ENCODE measurements around the gene CFAP47.

Gene CFAP47

DNA sequence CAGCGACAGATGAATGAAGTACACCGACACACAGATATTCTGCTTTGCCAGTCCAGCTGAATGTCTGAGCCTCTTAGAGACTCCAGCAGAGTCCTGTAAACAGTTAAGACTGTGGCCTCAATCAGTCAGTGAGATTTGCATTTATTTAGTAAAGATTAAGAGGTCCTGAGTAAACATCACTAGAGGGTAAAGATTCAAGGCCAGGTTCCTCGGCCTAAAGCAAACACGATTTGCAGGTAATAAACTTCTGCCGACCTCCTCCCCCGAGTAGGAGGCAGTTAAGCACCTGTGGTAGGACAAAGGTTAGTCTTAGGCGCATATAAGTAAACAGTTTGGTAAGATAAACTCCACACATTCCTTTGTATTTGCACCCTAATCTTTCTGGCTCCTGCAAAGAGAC lies 99.6 kb downstream of the CFAP47 start:
- no peak for TF ChIP-seq TCF12 (IDR thresholded peaks at IDR 0.05; ENCODE audit: low read depth)
- TF ChIP-seq, protein P1, sequence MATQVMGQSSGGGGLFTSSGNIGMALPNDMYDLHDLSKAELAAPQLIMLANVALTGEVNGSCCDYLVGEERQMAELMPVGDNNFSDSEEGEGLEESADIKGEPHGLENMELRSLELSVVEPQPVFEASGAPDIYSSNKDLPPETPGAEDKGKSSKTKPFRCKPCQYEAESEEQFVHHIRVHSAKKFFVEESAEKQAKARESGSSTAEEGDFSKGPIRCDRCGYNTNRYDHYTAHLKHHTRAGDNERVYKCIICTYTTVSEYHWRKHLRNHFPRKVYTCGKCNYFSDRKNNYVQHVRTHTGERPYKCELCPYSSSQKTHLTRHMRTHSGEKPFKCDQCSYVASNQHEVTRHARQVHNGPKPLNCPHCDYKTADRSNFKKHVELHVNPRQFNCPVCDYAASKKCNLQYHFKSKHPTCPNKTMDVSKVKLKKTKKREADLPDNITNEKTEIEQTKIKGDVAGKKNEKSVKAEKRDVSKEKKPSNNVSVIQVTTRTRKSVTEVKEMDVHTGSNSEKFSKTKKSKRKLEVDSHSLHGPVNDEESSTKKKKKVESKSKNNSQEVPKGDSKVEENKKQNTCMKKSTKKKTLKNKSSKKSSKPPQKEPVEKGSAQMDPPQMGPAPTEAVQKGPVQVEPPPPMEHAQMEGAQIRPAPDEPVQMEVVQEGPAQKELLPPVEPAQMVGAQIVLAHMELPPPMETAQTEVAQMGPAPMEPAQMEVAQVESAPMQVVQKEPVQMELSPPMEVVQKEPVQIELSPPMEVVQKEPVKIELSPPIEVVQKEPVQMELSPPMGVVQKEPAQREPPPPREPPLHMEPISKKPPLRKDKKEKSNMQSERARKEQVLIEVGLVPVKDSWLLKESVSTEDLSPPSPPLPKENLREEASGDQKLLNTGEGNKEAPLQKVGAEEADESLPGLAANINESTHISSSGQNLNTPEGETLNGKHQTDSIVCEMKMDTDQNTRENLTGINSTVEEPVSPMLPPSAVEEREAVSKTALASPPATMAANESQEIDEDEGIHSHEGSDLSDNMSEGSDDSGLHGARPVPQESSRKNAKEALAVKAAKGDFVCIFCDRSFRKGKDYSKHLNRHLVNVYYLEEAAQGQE (IDR thresholded peaks at IDR 0.05; ENCODE audit: low read depth) = no peak
- no peak for TF ChIP-seq NFIC (IDR thresholded peaks at IDR 0.05)
- TF ChIP-seq RAD21 (IDR thresholded peaks at IDR 0.05; ENCODE audit: low read depth) = no peak
- no peak for TF ChIP-seq CREB1 (IDR thresholded peaks at IDR 0.05; ENCODE audit: low read depth)
- TF ChIP-seq FOXM1 (IDR thresholded peaks at IDR 0.05; ENCODE audit: borderline replicate concordance, low read depth) = no peak
- TF ChIP-seq CEBPB (IDR thresholded peaks at IDR 0.05) = no peak
- no peak for TF ChIP-seq EGR1 (IDR thresholded peaks at IDR 0.05)
- no peak for TF ChIP-seq EP300 (IDR thresholded peaks at IDR 0.05; ENCODE audit: borderline replicate concordance)
- TF ChIP-seq YY1 (IDR thresholded peaks at IDR 0.05; ENCODE audit: low read depth) = no peak
- TF ChIP-seq, protein P2, sequence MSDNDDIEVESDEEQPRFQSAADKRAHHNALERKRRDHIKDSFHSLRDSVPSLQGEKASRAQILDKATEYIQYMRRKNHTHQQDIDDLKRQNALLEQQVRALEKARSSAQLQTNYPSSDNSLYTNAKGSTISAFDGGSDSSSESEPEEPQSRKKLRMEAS (IDR thresholded peaks at IDR 0.05) = no peak
- TF ChIP-seq TEAD4 (IDR thresholded peaks at IDR 0.05) = no peak

DNA sequence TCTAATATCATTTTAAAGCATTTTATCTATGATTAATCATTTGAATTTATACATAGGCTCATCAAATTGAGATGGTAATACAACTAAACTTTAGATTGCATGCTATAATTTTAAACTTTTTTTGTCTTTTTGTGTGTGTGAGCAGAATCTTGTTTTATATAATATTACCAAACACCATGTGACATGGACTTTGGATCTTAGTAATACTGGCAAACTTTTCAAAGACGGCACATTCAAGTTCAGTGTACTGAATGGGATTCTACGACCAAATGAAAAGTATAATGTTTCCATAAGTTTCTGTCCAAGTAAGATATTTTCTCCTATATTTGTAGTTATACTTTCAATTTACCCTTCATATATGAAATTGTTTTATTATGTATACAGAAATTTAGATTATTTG lies 116.0 kb downstream of the CFAP47 start:
- TF ChIP-seq EP300 (IDR thresholded peaks at IDR 0.05; ENCODE audit: borderline replicate concordance) (no peak), EGR1 (IDR thresholded peaks at IDR 0.05) (no peak), CEBPB (IDR thresholded peaks at IDR 0.05) (no peak), TEAD4 (IDR thresholded peaks at IDR 0.05) (no peak), RAD21 (IDR thresholded peaks at IDR 0.05; ENCODE audit: low read depth) (no peak), TAF1 (IDR thresholded peaks at IDR 0.05; ENCODE audit: low read depth) (no peak), CREB1 (IDR thresholded peaks at IDR 0.05; ENCODE audit: low read depth) (no peak)
- TF ChIP-seq, protein P3, sequence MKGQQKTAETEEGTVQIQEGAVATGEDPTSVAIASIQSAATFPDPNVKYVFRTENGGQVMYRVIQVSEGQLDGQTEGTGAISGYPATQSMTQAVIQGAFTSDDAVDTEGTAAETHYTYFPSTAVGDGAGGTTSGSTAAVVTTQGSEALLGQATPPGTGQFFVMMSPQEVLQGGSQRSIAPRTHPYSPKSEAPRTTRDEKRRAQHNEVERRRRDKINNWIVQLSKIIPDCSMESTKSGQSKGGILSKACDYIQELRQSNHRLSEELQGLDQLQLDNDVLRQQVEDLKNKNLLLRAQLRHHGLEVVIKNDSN (IDR thresholded peaks at IDR 0.05) = no peak
- TF ChIP-seq, protein P2 (IDR thresholded peaks at IDR 0.05) = no peak

DNA sequence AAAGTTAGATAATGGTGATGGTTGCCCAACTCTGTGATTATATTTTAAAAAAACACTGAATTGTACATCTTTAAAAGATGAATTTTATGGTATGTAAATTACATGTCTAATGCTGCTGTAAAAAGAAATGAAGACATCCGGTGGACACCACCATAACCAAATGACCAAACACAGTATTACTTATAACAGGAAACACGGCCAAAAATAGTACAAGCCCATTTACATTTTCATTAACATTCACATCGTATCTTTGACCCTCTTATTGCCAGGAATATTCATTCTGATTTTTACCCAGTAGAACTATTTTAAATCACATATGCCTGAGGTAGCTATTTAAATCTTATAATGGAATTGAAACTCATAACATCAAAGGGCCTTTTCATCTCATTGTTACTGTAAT lies 143.2 kb downstream of the CFAP47 start:
- TF ChIP-seq RAD21 (IDR thresholded peaks at IDR 0.05; ENCODE audit: low read depth) (no peak), FOXM1 (IDR thresholded peaks at IDR 0.05; ENCODE audit: borderline replicate concordance, low read depth) (no peak), EP300 (IDR thresholded peaks at IDR 0.05; ENCODE audit: borderline replicate concordance) (no peak), EGR1 (IDR thresholded peaks at IDR 0.05) (no peak), TCF12 (IDR thresholded peaks at IDR 0.05; ENCODE audit: low read depth) (no peak), ZBTB7A (IDR thresholded peaks at IDR 0.05; ENCODE audit: low read depth) (no peak), YY1 (IDR thresholded peaks at IDR 0.05; ENCODE audit: low read depth) (no peak), TAF1 (IDR thresholded peaks at IDR 0.05; ENCODE audit: low read depth) (no peak), CEBPB (IDR thresholded peaks at IDR 0.05) (no peak), TEAD4 (IDR thresholded peaks at IDR 0.05) (no peak), CREB1 (IDR thresholded peaks at IDR 0.05; ENCODE audit: low read depth) (no peak), NFIC (IDR thresholded peaks at IDR 0.05) (no peak)
- TF ChIP-seq, protein P2 (IDR thresholded peaks at IDR 0.05) = no peak
- TF ChIP-seq, protein P3 (IDR thresholded peaks at IDR 0.05) = no peak
- TF ChIP-seq, protein P1 (IDR thresholded peaks at IDR 0.05; ENCODE audit: low read depth) = no peak

DNA sequence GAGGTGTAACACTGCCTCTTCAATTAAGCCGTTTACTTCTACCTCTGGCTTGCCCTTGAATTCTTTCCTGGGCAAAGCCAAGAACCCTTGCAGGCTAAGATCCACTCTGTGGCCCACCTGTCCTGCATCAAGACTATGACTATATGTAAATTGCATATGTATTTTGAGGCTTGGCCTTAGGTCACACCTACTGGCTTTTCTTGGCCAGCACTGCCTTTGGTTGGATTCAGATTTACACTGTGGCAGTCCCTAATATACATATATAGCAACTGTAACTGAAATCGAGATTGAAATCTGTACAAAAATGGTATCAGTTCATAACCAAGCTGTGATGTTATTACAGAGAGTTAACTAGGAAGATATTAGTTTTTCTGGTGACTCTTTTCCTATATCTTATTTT lies 151.5 kb downstream of the CFAP47 start:
- no peak for TF ChIP-seq ZBTB7A (IDR thresholded peaks at IDR 0.05; ENCODE audit: low read depth)
- TF ChIP-seq, protein P3 (IDR thresholded peaks at IDR 0.05) = no peak
- no peak for TF ChIP-seq YY1 (IDR thresholded peaks at IDR 0.05; ENCODE audit: low read depth)
- TF ChIP-seq, protein P2 (IDR thresholded peaks at IDR 0.05) = no peak

DNA sequence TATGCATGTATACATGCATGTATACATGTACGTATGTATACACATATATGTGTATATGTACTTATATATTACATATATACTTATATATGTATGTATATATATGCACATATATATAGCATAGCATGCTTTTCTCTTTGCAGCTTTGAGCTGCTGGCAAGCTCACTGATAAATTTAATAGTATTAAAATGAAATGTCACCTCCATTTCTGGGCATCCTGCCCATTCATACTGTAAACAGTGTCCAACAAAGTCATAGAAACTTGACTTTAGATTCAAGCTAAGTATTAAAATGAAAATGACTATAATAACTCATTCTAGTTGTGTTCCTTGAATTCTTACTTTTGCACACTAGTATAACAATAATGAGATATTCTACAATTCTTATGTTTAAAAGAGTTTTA lies 163.7 kb downstream of the CFAP47 start:
- TF ChIP-seq YY1 (IDR thresholded peaks at IDR 0.05; ENCODE audit: low read depth) (no peak), EGR1 (IDR thresholded peaks at IDR 0.05) (no peak), NFIC (IDR thresholded peaks at IDR 0.05) (no peak), TAF1 (IDR thresholded peaks at IDR 0.05; ENCODE audit: low read depth) (no peak), FOXM1 (IDR thresholded peaks at IDR 0.05; ENCODE audit: borderline replicate concordance, low read depth) (no peak), EP300 (IDR thresholded peaks at IDR 0.05; ENCODE audit: borderline replicate concordance) (no peak), TEAD4 (IDR thresholded peaks at IDR 0.05) (no peak)
- TF ChIP-seq, protein P2 (IDR thresholded peaks at IDR 0.05) = no peak
